Activated CD4-positive, alpha-beta T cell treated with anti-CD3 and anti-CD28 coated beads, Interleukin-2, amount 50 U/mL, for 48 hours (primary cell): ENCODE measurements around the gene NDUFS4.
"Not testable (repeated sequence)": the region's sequence is repeated elsewhere in the genome, so short reads cannot be mapped to it uniquely, and the experiment has no call there.

ENCODE experiments used
- DNase-seq, 2 experiments: peaks; one replicate each; pipeline ENCODE4 v3.0.0-alpha.2; 2020

Gene NDUFS4

GRCh38 chr5:53671447-53671846 is 111.0 kb downstream of the NDUFS4 start:
- no peak for DNase-seq

GRCh38 chr5:53674121-53674520 is 113.7 kb downstream of the NDUFS4 start:
- DNase-seq: no peak

- no peak for DNase-seq
Observed at GRCh38 chr5:53677632-53678031, 117.2 kb downstream of the NDUFS4 start.

GRCh38 chr5:53678981-53679660 is 118.7 kb downstream of the NDUFS4 start:
- DNase-seq: no peak

- DNase-seq: no peak
Observed at GRCh38 chr5:53681079-53681478, 120.6 kb downstream of the NDUFS4 start.

GRCh38 chr5:53691014-53691413 is 130.6 kb downstream of the NDUFS4 start:
- DNase-seq: no peak

- DNase-seq: no peak
Observed at GRCh38 chr5:53694520-53695022, 134.1 kb downstream of the NDUFS4 start.

- DNase-seq: not testable (repeated sequence)
Observed at GRCh38 chr5:53710405-53710804, 150.0 kb downstream of the NDUFS4 start.

- DNase-seq: no peak
Observed at GRCh38 chr5:53712327-53712726, 151.9 kb downstream of the NDUFS4 start.

GRCh38 chr5:53713978-53714666 is 153.7 kb downstream of the NDUFS4 start:
- no peak for DNase-seq

- DNase-seq: no peak
Observed at GRCh38 chr5:53714667-53715010, 154.2 kb downstream of the NDUFS4 start.

GRCh38 chr5:53726121-53726520 is 165.7 kb downstream of the NDUFS4 start:
- no peak for DNase-seq

GRCh38 chr5:53730943-53731342 is 170.5 kb downstream of the NDUFS4 start:
- DNase-seq: no peak
